Eye (tissue), 1 donor: ENCODE results near the gene RILPL2.
"Not testable (repeated sequence)": the region's sequence is repeated elsewhere in the genome, so short reads cannot be mapped to it uniquely, and the experiment has no call there.

Source experiments
- DNase-seq: peaks from one replicate; pipeline ENCODE4 v3.0.0-alpha.2; 2015

Gene RILPL2

DNA sequence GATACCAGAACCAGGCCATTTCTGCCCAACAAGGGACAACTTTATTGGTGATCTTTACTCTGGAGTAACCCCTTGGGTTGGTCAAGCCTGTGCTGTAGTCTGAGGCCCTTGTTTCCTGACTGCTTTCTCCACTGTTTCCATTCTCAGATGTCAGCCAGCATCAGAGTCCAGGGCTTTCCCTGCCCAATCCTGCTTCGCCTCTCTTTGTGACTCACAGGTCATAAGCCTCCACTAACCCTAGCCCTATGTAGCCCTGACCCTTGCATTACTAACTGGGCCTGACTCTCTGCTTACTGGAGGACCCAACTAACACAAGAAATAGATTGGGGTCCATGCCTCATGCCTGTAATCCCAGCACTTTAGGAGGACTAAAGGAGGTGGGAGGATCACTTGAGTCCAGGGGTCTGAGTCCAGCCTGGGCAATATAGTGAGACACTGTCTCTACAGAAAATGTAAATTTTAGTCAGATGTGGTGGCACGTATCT is 12.8 kb upstream of the RILPL2 start:
- DNase-seq = no peak

DNA sequence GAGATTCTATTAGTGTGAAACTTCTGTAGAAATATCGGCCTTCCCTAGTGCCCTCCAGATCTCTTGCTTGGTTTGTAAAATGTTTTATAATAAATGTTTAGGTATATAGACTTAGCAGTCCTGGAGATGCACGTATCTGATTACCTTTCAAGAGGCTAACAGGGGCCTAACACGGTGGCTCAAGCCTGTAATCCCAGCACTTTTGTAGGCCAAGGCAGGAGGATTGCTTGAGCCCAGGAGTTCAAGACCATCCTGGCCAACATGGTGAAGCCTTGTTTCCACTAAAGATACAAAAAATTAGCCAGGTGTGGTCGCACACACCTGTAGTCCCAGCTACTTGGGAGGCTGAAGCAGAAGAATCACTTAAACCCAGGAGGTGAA is 9.8 kb upstream of the RILPL2 start:
- DNase-seq = no peak

DNA sequence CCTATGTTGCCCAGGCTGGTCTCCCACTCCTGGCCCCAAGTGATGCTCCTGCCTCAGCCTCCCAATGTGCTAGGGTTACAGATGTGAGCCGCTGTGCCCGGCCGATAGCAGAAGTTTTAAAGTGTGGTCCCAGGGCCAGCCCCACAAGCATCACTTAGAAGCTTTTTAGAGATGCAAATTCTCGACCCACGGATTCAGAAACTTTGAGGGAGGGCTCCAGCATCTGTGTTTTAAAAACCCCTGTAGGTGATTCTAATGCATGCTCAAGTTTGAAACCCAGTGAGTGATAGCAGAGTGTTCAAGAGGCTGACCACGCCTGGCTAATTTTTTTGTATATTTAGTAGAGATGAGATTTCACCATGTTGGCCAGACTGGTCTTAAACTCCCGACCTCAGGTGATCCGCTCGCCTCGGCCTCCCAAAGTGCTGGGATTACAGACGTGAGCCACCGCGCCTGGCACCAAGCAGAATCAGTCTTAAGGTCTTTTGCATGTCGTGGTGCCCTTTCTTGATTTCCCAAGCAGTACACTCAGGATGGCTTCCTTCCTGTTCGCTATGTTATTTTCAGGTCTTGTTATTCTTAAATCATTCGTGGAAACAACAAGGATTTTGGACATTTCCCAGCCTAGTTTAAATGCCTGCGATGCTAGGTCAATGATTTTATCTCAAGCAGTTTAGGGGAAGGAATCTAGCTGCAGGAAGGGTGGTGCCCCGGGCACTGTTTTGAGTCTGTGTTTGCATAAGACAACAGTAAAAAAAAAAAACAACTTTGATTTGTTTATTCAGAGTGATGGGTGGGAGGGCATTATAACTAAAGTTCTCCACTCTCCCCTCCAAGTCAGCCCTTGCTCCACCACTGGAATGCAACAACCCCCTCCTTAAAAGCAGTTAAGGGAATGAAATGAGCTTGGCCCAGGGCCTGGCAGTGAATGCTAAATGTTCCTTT is 9.2 kb upstream of the RILPL2 start:
- DNase-seq = peak; percentile 24

DNA sequence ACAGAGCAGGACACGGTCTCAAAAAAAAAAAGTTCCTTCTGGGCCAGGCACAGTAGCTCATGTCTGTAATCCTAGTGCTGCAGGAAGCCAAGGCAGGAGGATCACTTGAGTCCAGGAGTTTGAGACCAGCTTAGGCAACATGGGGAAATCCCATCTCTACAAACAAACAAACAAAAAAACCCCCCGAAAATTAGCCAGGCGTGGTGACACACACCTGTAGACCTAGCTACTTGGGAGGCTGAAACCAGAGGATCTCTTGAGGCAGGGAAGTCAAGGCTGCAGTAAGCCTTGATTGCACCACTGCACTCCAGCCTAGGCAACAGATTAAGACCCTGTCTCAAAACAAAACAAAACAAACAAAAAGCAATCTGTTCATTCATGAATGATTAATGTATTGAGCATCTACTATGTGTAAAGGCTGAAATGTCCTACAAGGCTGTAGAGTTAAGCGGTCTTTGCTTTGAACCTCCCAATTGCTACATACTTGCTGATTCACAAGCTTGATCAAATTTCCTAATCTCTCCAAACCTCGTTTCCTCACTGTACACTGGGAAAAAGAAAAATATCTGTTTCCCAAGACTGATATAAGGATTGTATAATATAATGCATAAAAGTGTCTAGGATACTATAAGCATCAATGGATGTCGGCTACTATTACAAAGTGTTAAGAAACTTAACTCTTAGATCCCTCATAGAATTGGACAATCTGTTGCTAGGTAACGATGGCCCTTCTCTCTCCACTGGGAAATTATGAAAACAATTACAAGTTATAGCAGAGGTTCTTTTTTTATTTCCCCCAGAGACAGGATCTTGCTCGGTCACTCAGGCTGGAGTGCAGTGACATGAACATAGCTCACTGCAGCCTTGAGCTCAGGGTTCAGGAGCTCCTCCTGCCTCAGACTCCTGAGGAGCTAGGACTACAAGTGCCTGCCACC is 7.9 kb upstream of the RILPL2 start:
- DNase-seq = no peak

DNA sequence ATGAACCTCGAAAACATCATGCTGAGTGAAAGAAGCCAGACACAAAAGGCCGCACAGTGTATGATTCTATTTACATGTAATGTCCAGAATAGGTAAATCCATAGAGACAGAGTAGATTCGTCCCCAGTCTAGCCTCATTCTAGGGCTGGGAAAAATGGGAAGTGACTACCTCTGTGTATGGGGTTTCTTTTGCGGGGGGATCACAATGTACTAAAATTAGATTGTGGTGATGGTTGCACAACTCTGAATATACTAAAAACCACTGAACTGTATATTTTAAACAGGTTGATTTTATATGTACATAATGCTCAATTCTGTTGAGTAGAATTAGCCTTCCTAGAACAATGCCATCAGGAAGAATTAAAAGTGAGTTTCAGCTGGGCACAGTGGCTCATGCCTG is 6.3 kb upstream of the RILPL2 start:
- DNase-seq = no peak

DNA sequence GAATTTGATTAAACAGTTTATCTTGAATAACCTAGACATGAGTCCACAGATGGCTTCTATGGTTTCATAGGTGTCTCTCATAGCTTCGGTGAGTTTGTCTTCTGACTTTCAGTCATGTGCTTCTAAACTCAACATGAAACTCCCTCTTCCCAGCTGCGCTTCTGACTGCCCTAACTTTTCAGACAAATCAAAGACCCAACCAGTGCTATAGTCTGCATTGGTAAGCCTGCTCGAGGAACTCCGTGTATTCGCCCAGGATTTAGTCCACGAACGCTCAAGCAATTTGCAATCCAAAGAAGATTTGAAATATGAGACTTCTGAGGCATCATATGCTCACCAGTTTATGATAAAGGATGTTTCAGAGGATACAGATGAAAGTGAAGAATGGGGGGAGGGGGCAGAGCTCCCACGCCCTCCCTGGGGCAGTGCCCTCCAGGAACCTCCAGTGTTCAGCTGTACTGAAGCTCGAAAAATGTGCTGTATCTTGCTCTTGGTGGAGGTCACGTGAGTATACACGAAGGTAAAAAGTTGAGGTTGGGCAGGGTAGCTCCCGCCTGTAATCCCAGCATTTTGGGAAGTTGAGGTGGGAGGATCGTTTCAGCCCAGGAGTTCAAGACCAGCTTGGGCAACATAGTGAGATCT is 5.2 kb upstream of the RILPL2 start:
- DNase-seq = no peak

DNA sequence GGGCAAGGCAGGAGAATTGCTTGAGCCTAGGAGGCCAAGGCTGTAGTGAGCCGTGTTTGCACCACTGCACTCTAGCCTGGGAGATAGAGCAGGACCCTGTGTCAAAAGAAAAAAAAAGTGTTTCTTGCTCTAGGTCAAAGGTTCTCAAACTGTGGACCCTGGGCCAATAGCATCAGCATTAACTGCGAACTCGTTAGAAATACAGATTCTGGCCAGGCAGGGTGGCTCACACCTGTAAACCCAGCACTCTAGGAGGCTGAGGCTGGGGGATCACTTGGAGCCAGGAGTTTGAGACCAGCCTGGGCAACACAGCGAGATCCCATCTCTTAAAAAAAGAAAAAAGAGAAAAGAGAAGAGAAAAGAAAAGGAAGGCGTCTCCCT is 858 bp downstream of the RILPL2 start:
- DNase-seq = no peak

DNA sequence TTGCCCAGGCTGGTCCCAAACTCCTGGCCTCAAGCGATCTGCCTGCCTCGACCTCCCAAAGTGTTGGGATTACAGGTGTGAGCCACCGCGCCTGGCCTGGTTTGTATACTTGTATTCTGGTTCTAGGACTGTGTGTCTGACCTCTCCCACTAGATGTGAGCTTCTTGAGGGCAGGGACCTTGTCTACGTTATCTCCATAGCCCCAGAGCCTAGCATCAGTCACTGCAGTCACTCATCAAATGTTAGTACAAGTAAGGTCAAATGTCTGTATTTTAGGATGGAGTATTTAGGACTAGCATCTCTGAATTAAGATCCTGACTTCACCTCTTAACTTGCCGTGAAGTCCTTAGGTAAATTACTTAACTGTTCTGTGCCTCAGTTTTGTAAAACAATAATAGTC is 2.9 kb downstream of the RILPL2 start:
- DNase-seq = no peak

DNA sequence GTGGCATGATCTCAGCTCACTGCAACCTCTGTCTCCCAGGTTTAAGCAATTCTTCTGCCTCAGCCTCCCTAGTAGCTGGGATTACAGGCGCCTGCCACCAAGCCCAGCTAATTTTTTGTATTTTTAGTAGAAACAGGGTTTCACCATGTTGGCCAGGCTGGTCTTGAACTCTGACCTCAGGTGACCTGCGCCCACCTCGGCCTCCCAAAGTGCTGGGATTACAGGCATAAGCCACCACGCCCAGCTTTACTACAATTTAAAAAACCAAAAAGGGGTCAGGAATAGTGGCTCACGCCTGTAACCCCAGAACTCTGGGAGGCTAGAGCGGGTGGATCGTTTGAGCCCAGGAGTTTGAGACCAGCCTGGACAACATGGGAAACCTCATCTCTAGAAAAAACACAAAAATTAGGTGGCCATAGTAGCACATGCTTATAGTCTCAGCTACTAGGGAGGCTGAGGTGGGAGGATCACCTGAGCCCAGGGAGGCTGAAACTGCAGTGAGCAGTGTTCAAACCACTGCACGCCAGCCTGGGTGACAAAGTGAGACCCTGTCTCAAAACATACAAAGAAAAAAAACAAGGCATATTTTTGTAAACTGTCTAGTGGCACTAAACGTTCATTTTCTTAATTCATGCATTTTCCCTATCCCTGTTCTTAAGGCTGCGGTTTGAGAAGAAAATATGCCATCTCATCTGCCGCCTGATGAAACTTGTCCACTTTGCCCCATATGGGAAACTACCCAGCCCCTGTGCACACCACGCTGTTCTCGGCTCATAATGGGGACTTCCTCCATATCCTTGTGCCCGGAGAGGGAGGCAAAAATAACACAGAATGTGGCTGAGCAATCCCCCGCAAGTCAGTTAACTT is 4.3 kb downstream of the RILPL2 start:
- not testable (repeated sequence) for DNase-seq

DNA sequence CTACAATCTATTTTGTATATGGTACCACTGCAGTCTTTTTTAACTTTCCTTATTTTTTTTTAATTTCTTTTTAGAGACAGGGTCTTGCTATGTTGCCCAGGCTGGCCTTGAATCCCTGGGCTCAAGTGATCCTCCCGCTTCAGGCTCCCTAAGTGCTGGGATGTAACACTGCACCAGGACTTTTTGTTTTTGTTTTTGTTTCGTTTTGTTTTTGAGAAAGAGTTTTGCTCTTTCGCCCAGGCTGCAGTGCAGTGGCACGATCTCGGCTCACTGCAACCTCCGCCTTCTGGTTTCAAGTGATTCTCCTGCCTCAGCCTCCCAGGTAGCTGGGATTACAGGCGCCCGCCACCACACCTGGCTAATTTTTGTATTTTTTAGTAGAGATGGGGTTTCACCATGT is 7.4 kb downstream of the RILPL2 start:
- DNase-seq = not testable (repeated sequence)

DNA sequence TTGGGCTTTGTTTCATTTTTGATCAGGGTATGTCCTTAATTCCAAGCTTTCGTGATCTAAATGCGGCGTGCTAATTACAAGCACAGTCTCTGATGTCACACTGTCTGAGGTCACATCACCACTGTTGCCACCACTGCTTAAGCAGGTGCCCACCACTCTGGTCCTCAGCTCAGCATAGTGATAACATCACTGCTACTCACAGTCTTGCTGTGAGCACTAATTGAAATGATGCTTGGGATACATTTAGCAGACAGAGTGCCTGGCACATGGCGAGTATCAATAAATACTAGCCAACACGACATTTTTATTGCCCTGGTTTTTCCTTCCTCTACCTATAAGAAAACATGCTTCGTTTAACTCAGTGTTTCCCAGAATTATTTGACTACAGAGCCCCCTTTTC is 7.9 kb downstream of the RILPL2 start:
- no peak for DNase-seq

DNA sequence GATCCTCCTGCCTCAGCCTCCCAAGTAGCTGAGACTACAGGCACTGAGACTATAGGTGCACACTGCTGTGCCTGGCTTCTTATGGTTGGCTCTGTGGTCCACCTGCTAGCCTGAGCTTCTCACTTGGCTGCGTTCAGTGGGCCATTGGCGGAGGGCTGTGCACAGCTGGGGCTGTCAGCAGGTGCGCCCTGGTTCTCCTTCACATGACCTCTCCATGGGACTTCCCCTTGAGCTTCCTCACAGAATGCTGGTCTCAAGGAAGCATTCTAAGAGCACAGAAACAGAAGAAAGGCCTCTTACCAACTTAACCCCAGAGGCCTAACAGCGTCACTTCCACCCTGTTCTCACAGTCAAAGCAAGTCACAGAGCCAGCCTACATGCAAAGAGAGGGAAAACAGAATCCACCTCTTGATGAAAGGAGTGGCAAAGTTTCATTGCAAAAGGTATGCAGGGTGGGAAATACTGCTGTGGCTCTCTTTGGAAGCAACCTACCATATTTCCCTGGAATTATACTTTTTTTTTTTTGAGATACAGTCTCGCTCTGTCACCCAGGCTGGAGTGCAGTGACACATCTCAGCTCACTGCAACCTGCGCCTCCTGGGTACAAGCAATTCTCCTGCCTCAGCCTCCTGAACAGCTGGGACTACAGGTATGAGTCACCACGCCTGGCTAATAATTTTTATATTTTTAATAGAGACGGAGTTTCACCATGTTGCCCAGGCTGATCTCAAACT is 9.3 kb downstream of the RILPL2 start:
- DNase-seq = no peak

DNA sequence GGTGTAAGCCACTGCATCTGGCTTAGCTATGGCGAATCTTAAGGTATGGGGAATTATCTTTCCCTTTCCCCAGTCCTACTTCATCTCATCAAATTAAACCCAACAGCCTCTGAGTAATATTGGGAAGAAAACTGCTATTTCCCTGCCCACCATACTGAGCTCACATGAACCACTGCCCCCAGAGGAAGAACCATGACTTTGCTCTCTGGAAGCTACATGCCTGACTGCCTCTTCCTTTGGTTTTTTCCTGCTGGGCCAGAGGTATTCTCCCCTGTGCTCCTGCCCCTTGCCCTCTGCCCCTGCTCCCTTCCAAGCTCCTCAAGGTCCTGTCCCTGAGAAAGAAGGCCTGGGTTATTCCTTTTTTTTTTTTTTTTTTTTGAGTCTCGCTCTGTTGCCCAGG is 15.2 kb downstream of the RILPL2 start:
- DNase-seq = no peak

DNA sequence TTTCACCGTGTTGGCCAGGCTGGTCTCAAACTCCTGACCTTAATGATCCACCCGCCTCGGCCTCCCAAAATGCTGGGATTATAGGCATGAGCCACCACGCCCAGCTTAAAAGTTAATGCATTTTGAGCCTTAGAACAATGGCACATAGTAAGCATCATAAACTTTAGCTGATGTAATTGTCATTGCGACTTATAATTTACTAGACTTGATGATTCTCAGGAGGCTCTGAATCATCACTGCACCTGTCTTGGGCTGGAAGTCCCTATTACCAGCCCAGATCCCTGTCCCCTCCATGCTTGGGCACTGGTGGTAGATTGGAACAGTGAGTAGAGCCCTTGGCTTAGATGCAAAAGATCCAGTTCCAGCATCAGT is 26.5 kb downstream of the RILPL2 start:
- DNase-seq = no peak

DNA sequence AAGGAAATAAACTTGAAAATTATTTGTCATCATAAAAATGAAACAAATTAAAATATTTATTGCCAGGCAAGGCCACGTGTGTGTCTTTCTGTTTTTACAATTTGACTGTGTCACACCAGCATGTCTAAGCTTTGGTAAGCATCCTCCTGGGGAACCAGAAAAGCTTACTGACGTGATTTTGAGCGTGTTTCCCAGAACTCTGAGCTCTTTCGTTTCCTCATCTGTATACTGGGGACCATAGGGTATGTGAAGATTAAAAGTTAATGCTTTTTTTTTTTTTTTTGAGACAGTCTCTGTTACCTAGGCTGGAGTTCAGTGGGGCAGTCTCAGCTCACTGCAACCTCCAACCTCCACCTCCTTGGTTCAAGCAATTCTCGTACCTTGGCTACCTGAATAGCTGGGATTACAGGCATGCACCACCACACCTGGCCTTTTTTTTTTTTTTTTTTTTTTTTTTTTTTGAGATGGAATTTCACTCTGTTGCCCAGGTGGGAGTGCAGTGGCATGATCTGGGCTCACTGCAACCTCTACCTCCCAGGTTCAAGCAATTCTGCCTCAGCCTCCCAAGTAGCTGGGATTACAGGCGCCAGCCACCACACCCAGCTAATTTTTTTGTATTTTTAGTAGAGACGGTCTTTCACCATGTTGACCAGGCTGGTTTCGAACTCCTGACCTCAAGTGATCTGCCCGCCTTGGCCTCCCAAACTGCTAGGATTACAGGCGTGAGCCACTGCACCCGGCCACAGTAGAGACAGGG is 27.0 kb downstream of the RILPL2 start:
- not testable (repeated sequence) for DNase-seq

DNA sequence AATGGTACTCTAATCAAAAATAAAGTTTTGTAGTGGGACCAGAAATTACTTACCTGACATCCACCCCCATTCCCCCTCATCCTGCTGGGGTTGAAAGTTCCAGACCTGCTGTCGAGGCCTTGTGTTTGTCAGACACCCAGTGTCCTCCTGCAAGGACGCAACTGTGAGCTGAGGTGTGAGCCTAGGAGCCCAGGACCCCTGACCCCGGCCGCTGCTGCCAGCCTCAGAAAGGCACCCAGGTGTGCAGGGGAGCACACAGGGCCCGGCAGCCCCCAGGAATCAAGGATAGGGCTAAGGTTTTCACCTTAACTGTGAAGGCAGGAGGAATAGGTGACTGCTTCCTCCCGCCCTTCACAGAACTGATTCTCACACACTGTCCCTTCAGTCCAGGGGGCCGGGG is 27.9 kb downstream of the RILPL2 start:
- DNase-seq = not testable (repeated sequence)

DNA sequence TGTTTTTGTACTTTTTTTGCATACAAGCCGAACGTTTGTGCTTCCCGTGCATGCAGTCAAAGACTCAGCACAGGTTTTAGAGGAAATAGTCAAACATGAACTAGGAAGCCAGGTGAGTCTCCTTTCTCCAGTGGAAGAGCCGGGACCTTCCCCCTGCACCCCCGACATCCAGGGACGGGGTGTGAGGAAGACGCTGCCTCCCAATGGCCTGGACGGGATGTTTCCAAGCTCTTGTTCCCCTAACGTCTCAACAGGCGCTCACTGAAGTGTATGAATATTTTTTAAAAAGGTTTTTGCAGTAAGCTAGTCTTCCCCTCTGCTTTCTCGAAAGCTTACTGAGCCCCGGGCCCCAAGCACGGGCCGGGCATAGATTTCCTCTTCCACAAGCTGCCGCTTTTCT is 28.6 kb downstream of the RILPL2 start:
- DNase-seq = not testable (repeated sequence)

DNA sequence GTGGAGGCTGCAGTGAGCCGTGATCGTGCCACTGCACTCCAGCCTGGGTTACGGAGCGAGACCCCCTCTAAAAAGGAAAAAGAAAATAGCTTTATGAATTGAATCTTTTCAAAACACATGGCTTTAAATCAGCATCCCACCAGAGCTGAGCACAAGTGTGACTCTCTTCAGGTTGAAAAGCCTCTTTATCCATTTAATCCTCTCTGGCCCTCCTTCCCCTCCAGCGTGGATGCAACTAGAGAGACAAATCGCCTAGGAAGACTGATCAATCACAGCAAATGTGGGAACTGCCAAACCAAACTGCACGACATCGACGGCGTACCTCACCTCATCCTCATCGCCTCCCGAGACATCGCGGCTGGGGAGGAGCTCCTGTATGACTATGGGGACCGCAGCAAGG is 29.2 kb downstream of the RILPL2 start:
- not testable (repeated sequence) for DNase-seq

DNA sequence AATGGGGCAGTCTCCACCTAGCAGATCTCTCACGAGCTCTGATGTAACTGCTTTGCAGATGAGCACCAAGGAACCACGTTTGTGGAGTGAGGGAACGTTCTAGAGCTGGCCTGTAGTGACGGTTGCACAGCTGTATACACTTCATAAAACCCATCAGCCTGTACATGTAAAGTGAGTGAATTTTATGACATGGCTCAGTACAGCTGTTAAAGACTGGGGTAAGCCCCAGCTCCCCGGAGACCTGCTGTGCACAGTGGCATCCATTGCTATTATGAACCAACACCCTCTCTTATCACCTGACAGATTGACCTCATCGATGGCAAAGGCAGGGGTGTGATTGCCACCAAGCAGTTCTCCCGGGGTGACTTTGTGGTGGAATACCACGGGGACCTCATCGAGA is 31.9 kb downstream of the RILPL2 start:
- DNase-seq = no peak
